ENCODE results near the gene YAP1. TPM values are rescaled to one million over a fixed set of nuclear protein-coding genes. Genes with fewer than 3 reads are reported as not detected.

YAP1 gene
- total RNA-seq, 1 donor, result 169 TPM

GRCh38 chr11:102229510-102230123 lies 119.4 kb downstream of the YAP1 start:
- DNase-seq (ENCODE audit: low read depth), result no peak
- no peak overlapping the region for H3K4me3 ChIP-seq (ENCODE audit: low read depth, low read length)
- no peak for TF ChIP-seq CTCF (IDR thresholded peaks at IDR 0.05; ENCODE audit: insufficient read depth, low read length)

- no peak for DNase-seq (ENCODE audit: low read depth)
- H3K4me3 ChIP-seq (ENCODE audit: low read depth, low read length), result no peak overlapping the region
- TF ChIP-seq CTCF (IDR thresholded peaks at IDR 0.05; ENCODE audit: insufficient read depth, low read length), result no peak
Measured at GRCh38 chr11:102230186-102230585, 119.9 kb downstream of the YAP1 start.

- DNase-seq (ENCODE audit: low read depth), result no peak
- H3K4me3 ChIP-seq (ENCODE audit: low read depth, low read length), result no peak overlapping the region
- no peak for TF ChIP-seq CTCF (IDR thresholded peaks at IDR 0.05; ENCODE audit: insufficient read depth, low read length)
Measured at GRCh38 chr11:102230911-102231310, 120.7 kb downstream of the YAP1 start.

GRCh38 chr11:102234779-102235439 lies 124.7 kb downstream of the YAP1 start:
- peak; percentile 53 for DNase-seq (ENCODE audit: low read depth)

GRCh38 chr11:102237096-102237735 lies 127.0 kb downstream of the YAP1 start:
- no peak for TF ChIP-seq CTCF (IDR thresholded peaks at IDR 0.05; ENCODE audit: insufficient read depth, low read length)
- no peak overlapping the region for H3K4me3 ChIP-seq (ENCODE audit: low read depth, low read length)
- DNase-seq (ENCODE audit: low read depth), result peak; percentile 34

More at GRCh38 chr11:102234779-102235439, 124.7 kb downstream of the YAP1 start:
- no peak for TF ChIP-seq CTCF (IDR thresholded peaks at IDR 0.05; ENCODE audit: insufficient read depth, low read length)
- H3K4me3 ChIP-seq (ENCODE audit: low read depth, low read length), result no peak overlapping the region

- H3K4me3 ChIP-seq (ENCODE audit: low read depth, low read length), result no peak overlapping the region
- no peak for TF ChIP-seq CTCF (IDR thresholded peaks at IDR 0.05; ENCODE audit: insufficient read depth, low read length)
- no peak for DNase-seq (ENCODE audit: low read depth)
Measured at GRCh38 chr11:102238391-102238821, 128.2 kb downstream of the YAP1 start.
